ENCODE measurements around the gene ARHGAP45. TPM values are rescaled to one million over a fixed set of nuclear protein-coding genes. Genes with fewer than 3 reads are reported as not detected.
A peak's percentile ranks its signal among the peaks of the same experiment; 100 is the strongest.

The ARHGAP45 gene
- total and polyA plus RNA-seq, 2 experiments from 2014 or later: 24.7 to 71.8 TPM

GRCh38 chr19:1046117-1046626 is 20.8 kb upstream of the ARHGAP45 start:
- H3K4me1 ChIP-seq (ENCODE audit: insufficient read depth): no peaks in the 10 kb centered on the region
- no peaks in the 10 kb centered on the region for H3K79me2 ChIP-seq (replicated peaks; ENCODE audit: insufficient read depth)
- DNase-seq (ENCODE audit: low spot score) (peak; percentile 28), ATAC-seq (no peak)
- H3K4me3 Mint-ChIP-seq: no peak overlapping the region
- TF ChIP-seq, protein P1, sequence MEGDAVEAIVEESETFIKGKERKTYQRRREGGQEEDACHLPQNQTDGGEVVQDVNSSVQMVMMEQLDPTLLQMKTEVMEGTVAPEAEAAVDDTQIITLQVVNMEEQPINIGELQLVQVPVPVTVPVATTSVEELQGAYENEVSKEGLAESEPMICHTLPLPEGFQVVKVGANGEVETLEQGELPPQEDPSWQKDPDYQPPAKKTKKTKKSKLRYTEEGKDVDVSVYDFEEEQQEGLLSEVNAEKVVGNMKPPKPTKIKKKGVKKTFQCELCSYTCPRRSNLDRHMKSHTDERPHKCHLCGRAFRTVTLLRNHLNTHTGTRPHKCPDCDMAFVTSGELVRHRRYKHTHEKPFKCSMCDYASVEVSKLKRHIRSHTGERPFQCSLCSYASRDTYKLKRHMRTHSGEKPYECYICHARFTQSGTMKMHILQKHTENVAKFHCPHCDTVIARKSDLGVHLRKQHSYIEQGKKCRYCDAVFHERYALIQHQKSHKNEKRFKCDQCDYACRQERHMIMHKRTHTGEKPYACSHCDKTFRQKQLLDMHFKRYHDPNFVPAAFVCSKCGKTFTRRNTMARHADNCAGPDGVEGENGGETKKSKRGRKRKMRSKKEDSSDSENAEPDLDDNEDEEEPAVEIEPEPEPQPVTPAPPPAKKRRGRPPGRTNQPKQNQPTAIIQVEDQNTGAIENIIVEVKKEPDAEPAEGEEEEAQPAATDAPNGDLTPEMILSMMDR (conservative IDR thresholded peaks at IDR 0.05; ENCODE audit: low read depth in 2 of 2): peak in 1 of 2 experiments; percentile 26; a peak in 2 of 4 replicates
- no peak for TF ChIP-seq STAT1 (IDR thresholded peaks at IDR 0.05; ENCODE audit: unreplicated experiment)
- peaks cover 14% of the 10 kb centered on the region for H3K27me3 Mint-ChIP-seq (ENCODE audit: insufficient read depth, low read depth, poor library complexity)
- H3K27ac ChIP-seq (ENCODE audit: low read depth): no peak overlapping the region
- peaks cover 8% of the 10 kb centered on the region; the same call in 2 of the 3 replicates for H3K9me3 Mint-ChIP-seq
- no peaks in the 10 kb centered on the region for H3K27me3 ChIP-seq (ENCODE audit: insufficient read depth)
- H3K36me3 ChIP-seq (ENCODE audit: insufficient read depth): no peaks in the 10 kb centered on the region
- H3K4me3 ChIP-seq: no peak overlapping the region
- H3K4me1 Mint-ChIP-seq: no peaks in the 10 kb centered on the region
- no peak overlapping the region for H2AFZ ChIP-seq
- 0 out of 2 replicates have a peak, but pooled peaks cover 3% of the 10 kb centered on the region for H3F3A ChIP-seq (replicated peaks; ENCODE audit: low read depth)
- no peak overlapping the region for H3K27ac Mint-ChIP-seq
- no peaks in the 10 kb centered on the region for H4K20me1 ChIP-seq (replicated peaks; ENCODE audit: insufficient read depth)
- no peaks in the 10 kb centered on the region for H3K9me2 ChIP-seq (ENCODE audit: insufficient read depth)
- H3K4me2 ChIP-seq: no peak overlapping the region
- peaks cover 11% of the 10 kb centered on the region; the same call in 2 of the 3 replicates for H3K36me3 Mint-ChIP-seq (ENCODE audit: low read depth)

DNA sequence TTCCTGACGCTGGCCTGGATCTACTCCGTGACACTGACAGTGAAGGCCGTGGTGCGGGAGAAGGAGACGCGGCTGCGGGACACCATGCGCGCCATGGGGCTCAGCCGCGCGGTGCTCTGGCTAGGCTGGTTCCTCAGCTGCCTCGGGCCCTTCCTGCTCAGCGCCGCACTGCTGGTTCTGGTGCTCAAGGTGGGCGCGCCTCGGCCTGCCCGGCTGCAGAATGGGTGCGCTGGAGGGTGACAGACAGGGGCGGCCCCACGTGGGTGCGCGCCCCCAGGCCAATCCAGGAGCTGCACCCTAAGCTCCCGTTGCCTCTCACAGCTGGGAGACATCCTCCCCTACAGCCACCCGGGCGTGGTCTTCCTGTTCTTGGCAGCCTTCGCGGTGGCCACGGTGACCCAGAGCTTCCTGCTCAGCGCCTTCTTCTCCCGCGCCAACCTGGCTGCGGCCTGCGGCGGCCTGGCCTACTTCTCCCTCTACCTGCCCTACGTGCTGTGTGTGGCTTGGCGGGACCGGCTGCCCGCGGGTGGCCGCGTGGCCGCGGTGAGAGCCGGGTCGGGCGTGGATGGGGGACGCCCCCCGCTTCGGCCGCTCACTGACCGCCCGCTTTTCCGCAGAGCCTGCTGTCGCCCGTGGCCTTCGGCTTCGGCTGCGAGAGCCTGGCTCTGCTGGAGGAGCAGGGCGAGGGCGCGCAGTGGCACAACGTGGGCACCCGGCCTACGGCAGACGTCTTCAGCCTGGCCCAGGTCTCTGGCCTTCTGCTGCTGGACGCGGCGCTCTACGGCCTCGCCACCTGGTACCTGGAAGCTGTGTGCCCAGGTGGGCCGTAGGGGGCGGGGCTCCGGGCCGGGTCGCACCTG is 19.9 kb upstream of the ARHGAP45 start:
- no peak overlapping the region for H2AFZ ChIP-seq
- no peak overlapping the region for H3K4me3 ChIP-seq
- no peak overlapping the region for H3K4me2 ChIP-seq
- Mint-ChIP-seq H3K27me3 (ENCODE audit: insufficient read depth, low read depth, poor library complexity) (peaks cover 18% of the 10 kb centered on the region), H3K27ac (no peak overlapping the region), H3K4me1 (no peaks in the 10 kb centered on the region), H3K9me3 (peaks cover 8% of the 10 kb centered on the region; the same call in 2 of the 3 replicates), H3K36me3 (ENCODE audit: low read depth) (peaks cover 16% of the 10 kb centered on the region), H3K4me3 (no peak overlapping the region)
- H3K27ac ChIP-seq (ENCODE audit: low read depth): no peak overlapping the region
- no peak for DNase-seq (ENCODE audit: low spot score)
- no peaks in the 10 kb centered on the region for H3F3A ChIP-seq (replicated peaks; ENCODE audit: low read depth)
- H3K27me3 ChIP-seq (ENCODE audit: insufficient read depth): no peaks in the 10 kb centered on the region
- no peaks in the 10 kb centered on the region for H3K9me2 ChIP-seq (ENCODE audit: insufficient read depth)
- H3K36me3 ChIP-seq (ENCODE audit: insufficient read depth): no peaks in the 10 kb centered on the region
- no peak for ATAC-seq
- H4K20me1 ChIP-seq (replicated peaks; ENCODE audit: insufficient read depth): no peaks in the 10 kb centered on the region
- H3K79me2 ChIP-seq (replicated peaks; ENCODE audit: insufficient read depth): no peaks in the 10 kb centered on the region
- TF ChIP-seq NANOG (IDR thresholded peaks at IDR 0.05; ENCODE audit: borderline replicate concordance) (no peak), ZNF462 (CRISPR knock-in tag; IDR thresholded peaks at IDR 0.05) (no peak), ZNF331 (CRISPR knock-in tag; IDR thresholded peaks at IDR 0.05; ENCODE audit: low read depth) (no peak)
- no peaks in the 10 kb centered on the region for H3K4me1 ChIP-seq (ENCODE audit: insufficient read depth)
